CMK (cell line): ENCODE results near the gene ADRA2A.

Experiments
- DNase-seq: peaks from one replicate; pipeline ENCODE4 v3.0.0-alpha.2; 2010; ENCODE audit warnings: low read depth

The ADRA2A gene

GRCh38 chr10:111076682-111077478 is at the start of gene ADRA2A:
ADRA2A (plus strand) TSS chr10:111077029; CDS start chr10:111077997, 968 bp downstream.
- peak; percentile 36 for DNase-seq

- DNase-seq: no peak
These were observed 46.6 kb upstream of the ADRA2A start for GRCh38 chr10:111030042-111030750.

GRCh38 chr10:111034598-111035310 is 42.1 kb upstream of the ADRA2A start:
- DNase-seq: no peak

GRCh38 chr10:111035542-111035941 is 41.3 kb upstream of the ADRA2A start:
- DNase-seq: no peak

- DNase-seq: no peak
These were observed 39.0 kb upstream of the ADRA2A start for GRCh38 chr10:111037858-111038257.

GRCh38 chr10:111039522-111039921 is 37.3 kb upstream of the ADRA2A start:
- DNase-seq: no peak

- no peak for DNase-seq
These were observed 19.8 kb upstream of the ADRA2A start for GRCh38 chr10:111057006-111057405.

- no peak for DNase-seq
These were observed 13.4 kb upstream of the ADRA2A start for GRCh38 chr10:111063471-111063870.

- DNase-seq: no peak
These were observed 4.6 kb upstream of the ADRA2A start for GRCh38 chr10:111072232-111072631.

GRCh38 chr10:111075577-111076185 is 1.1 kb upstream of the ADRA2A start:
- no peak for DNase-seq

- peak; percentile 39 for DNase-seq
These were observed 593 bp upstream of the ADRA2A start for GRCh38 chr10:111076191-111076681.

GRCh38 chr10:111077479-111077784 is 603 bp downstream of the ADRA2A start:
- DNase-seq: no peak

- DNase-seq: peak; percentile 27
These were observed 1.1 kb downstream of the ADRA2A start for GRCh38 chr10:111077785-111078504.

- no peak for DNase-seq
These were observed 1.8 kb downstream of the ADRA2A start for GRCh38 chr10:111078505-111079185.

- no peak for DNase-seq
These were observed 2.5 kb downstream of the ADRA2A start for GRCh38 chr10:111079241-111079760.

- no peak for DNase-seq
These were observed 3.0 kb downstream of the ADRA2A start for GRCh38 chr10:111079781-111080180.

GRCh38 chr10:111080224-111080623 is 3.4 kb downstream of the ADRA2A start:
- DNase-seq: no peak

GRCh38 chr10:111081595-111081994 is 4.8 kb downstream of the ADRA2A start:
- no peak for DNase-seq

GRCh38 chr10:111082102-111082975 is 5.5 kb downstream of the ADRA2A start:
- DNase-seq: no peak
